HG03039 (cell line): ENCODE results near the gene MAP2.

Experiments
- ATAC-seq: cut with Tn5 transposase; IDR thresholded peaks from one replicate; pipeline ENCODE4 v1.9.1; 2021; ENCODE audit warnings: mild to moderate bottlenecking, moderate library complexity; ENCODE audit not compliant: unreplicated experiment

Gene MAP2

GRCh38 chr2:209637293-209637692 is 213.4 kb downstream of the MAP2 start:
- ATAC-seq, result no peak

DNA sequence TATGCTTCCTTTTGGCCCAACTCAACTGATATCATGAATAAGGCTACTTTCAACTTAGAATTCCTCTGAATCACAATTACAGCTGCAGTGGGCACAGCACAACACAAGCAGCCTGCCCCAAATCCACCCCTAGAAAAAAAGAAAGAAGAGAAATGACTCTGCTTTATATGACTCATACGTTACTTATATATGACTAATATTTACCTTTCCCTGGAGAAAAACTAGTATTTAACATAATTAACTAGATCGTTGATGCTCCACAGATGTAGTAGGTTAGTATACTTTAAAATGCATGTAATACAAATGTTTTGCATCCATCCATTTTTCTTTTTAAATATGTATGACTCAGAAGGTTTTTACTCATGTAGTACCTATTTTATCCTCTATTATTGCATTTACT is 214.5 kb downstream of the MAP2 start:
- ATAC-seq, result no peak

GRCh38 chr2:209640358-209640757 is 216.5 kb downstream of the MAP2 start:
- ATAC-seq, result no peak

- no peak for ATAC-seq
Measured at GRCh38 chr2:209642146-209642820, 218.4 kb downstream of the MAP2 start.

GRCh38 chr2:209644842-209645241 is 221.0 kb downstream of the MAP2 start:
- no peak for ATAC-seq

GRCh38 chr2:209648714-209649113 is 224.9 kb downstream of the MAP2 start:
- no peak for ATAC-seq

GRCh38 chr2:209653134-209653533 is 229.3 kb downstream of the MAP2 start:
- ATAC-seq, result no peak

DNA sequence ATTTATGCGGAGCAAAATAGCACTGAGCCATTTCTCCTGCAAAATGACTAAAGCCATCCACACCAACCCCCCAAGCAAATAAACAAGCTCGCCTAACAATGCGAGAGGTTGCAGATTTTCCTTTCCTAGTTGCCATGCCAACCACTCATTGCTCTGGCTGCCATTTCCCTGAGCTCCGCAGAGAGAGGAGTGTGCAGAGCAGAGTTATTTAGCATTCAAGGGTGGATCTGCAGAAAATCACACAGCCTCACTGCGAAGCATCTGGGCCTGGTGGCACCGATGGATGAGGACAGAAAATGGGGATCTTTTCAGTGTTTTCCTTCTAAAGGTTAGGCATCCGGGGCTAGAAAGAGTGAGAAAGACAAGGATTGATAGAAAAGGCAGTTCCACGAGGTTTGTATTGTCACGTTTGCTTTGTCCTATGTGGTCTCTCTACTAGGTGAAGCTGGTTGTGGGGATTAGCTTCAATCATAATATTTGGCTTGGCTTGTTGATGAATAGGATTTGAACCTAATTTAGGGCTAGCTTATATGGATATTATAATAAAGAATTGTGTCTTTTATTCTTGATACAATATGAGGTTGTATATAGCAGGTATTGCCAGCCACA is 237.5 kb downstream of the MAP2 start:
- no peak for ATAC-seq

- no peak for ATAC-seq
Measured at GRCh38 chr2:209662021-209662420, 238.2 kb downstream of the MAP2 start.

DNA sequence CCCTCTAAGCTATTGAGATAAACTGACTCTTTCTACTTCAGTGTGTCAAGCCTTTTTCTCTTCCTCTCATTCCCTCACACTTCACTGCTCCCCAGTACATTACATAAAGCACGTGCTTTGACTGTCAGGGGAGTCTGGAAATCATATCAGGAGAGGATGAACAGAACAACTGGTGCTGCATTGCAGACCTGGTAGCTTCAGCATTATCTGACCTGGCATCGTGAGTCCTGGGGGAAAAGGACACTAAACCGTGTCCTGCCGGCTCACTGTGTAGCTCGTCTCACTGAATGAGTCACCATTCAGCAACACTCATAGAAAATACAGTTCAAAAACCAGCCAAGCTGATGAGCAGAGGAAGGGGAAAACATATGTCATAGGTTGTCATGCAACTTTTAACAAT is 239.3 kb downstream of the MAP2 start:
- ATAC-seq, result peak; percentile 53

DNA sequence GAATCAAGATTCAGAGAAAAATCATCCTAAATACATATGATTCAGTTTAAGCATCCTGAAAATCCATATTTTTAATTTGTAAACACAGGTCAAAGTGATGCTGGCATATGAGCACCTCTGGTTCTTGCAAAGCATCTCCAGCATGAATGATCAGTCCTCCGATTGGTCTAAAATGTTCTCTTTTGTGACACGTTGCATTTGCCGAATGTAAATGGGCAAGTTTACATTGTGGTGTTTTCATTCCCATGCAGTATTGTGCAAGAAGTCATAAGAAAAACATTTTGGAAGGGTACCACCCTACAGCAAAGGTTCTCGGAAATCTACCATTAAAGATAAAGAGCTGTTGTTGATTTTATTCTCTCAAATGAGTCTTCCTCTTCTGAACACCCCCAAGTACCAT is 239.8 kb downstream of the MAP2 start:
- ATAC-seq, result no peak

DNA sequence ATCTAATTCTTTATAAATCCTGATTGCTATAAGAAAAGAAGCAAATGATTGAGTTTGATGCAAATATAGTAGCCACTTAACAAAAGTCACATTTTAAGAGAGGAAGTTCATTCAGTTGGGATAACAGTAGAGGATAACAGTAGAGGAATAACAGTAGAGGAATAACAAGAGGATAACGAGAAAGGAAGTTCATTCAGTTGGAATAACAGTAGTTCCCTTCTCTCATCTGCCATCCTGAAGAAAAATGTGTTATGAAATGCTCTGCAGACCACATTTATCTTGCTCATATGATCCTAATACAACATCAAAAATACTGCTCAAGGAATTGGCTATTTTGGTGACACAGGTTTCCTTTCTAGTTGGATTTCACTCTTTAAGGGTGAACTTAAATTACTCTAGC is 242.4 kb downstream of the MAP2 start:
- no peak for ATAC-seq

- no peak for ATAC-seq
Measured at GRCh38 chr2:209671020-209671680, 247.3 kb downstream of the MAP2 start.

DNA sequence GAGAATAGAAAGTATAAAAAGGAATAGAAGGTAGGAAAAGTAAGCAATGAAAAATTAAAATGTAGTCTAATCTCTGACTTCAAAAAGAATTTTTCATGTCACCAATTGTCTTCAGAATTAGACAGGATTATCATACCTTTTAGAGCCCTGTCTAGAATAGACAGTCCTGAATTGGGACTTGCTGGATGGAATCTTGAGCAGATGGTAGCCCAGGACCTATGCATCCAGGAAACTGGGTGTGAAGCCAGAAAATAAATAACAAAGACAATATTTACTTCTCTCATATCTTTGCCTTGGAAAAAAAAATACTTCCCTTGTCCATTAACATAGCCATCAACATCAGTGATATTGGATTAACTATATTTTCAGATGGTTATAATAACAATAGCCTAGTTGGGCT is 250.0 kb downstream of the MAP2 start:
- ATAC-seq, result no peak

- no peak for ATAC-seq
Measured at GRCh38 chr2:209680596-209680995, 256.7 kb downstream of the MAP2 start.

- no peak for ATAC-seq
Measured at GRCh38 chr2:209681201-209681735, 257.4 kb downstream of the MAP2 start.

- no peak for ATAC-seq
Measured at GRCh38 chr2:209682646-209683045, 258.8 kb downstream of the MAP2 start.

GRCh38 chr2:209685340-209685739 is 261.5 kb downstream of the MAP2 start:
- ATAC-seq, result no peak

DNA sequence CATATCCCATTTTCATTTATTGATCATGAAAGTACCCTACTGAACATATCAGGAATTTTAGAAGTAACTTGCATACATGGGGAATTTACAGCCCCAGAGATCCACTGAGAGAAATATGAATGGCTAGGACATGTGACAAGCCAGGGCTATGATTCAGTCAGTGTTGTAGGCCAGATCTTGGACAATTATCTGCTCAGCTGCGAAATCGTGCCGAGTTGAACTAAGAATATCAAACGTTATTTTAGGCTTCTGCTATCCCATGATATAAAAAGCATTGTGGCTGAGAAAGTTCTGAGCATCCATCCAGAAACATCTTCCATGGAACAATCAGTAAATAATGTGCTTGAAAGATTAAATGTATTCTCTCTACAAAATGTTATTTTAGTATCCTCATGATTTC is 262.1 kb downstream of the MAP2 start:
- ATAC-seq, result no peak

- no peak for ATAC-seq
Measured at GRCh38 chr2:209686448-209686847, 262.6 kb downstream of the MAP2 start.

GRCh38 chr2:209687323-209687969 is 263.6 kb downstream of the MAP2 start:
- ATAC-seq, result no peak

DNA sequence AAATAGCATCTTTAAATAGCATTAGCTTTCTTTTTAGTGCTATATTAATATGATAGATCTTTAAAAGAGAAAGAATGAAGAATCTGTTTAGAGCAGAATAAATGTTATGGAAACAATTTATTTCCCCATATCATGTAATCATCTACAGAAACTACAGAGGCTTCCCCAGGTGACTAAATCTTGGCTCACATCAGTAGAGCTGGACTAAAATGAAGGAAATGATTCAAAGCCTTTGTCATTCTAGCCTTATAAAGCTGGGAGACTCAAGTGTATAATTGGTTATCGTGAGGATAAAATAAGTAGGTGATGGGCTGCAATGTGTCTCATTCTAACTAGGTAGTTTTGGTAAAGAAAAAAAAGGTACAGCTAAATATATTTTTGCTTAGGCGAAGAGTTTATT is 264.5 kb downstream of the MAP2 start:
- ATAC-seq, result no peak
